Superior temporal gyrus (tissue), 1 donor: ENCODE measurements around the gene DHRS1.

ENCODE experiments used
- DNase-seq: peaks from one replicate; pipeline ENCODE4 v3.0.0-alpha.2; 2016; ENCODE audit errors: extremely low spot score

DHRS1 gene

DNA sequence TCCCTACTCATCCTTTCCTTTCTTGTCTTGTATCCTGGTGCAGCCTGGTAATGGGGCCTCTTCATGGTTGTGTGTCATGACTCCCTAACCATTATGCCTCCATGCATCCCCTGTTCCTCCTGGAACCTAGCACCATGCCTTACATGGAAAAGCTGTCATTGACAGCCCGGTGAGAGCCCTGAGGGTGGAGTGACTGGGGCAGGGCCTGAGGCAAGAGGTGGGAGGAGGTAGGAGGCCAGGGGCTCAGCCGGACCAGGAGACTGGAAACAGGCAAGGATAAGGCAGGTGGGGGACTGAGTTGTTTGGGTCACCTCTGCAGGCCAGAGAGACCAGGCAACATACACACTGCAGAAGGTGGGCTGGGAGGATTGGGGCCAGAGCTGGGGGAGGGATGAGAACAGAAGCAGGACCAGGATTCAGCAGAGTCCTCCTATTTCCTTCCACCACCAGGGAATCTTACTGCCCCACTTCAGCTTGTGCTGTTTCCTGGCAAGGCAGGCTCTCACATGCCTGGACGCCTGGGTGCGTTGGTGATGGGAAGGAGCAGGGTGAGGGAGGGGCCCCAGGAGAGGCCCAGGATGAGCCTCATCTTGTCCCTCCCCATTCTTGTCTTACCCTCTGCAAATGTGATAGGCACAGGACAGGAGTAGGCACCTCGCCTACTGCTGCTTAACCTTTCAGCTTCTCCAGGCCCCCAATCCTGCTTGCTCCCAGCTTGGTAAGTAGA lies 10.1 kb upstream of the DHRS1 start, which contains the start of gene LTB4R2:
LTB4R2 (plus strand) TSS at position 603 of the 727 bp plus-strand sequence. CDS start 525 bp downstream, outside the sequence.
- DNase-seq = no peak

DNA sequence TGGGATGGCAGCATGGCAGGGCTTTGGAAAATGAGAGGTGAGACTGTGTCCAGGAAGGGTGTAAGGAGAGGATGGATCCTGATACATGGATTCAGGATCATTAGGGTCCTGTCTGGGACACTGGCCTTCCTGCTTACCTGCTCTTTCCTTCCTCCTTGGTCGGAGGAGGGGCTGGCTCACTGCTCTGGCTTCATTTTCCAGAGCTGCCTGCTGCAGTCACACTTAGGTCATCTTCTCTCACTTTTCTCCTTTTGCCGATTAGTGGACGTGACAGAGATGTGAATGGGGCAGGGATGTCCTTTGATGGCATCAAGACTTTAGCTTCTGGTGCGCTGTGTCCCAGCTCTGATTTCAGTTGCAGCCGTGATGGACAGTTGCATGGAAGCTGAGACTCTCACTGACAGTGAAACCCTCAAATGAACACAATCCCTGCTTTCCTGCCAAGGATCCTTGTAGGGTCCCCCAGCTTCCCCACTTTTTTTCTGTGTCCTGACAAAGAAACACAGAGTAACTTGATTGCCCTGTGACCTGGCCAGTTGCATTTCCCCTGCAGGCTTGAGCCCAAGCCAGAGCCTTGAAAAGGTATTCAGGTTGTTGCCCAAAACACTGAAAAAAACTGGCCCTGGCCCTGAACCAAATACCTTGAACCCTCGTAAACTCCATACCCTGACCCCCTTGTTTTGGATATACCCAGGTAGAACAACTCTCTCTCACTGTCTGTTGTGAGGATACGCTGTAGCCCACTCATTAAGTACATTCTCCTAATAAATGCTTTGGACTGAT lies 9.0 kb upstream of the DHRS1 start:
- DNase-seq = no peak

DNA sequence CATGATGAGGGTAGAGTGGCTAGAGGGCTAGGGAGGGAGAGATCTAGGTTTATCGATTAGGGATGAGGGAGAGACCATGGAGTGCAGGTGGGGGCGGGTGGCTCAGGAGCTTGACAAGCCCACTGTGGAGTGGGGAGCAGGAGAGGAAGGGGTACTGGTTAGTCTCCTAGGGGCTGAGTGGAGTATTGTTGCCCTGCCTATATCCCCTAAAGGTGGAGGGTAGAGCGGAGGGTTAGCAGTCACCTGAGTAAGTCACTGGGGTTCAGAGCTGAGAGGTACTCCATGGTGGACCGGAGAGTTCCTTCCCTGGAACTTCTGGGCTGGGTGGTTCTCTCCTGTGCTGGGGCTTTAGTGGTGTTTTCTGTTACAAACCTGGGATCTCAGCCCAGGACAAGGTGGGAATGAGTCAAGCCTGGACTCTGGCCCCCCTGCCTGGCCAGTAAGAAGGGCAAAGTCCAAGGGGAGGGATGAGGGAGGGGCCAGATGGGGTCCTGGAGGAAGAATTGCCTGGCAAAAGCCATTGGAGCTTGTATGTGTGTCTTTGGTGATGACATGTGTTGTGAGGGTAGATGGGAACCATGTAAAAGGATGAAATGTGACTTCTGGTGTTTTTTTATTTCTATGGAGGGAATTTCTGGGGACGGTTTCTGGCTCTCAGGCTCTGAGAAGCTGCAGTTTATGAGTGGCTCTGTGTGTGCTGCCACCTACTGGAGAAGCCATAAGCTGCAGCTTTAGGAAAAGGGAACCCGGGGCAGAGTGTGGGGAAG lies 8.2 kb upstream of the DHRS1 start, which contains the start of gene CIDEB:
CIDEB (minus strand) TSS at position 403 of the 767 bp plus-strand sequence; CDS start at position 284, 119 bp downstream.
- peak; percentile 75 for DNase-seq

DNA sequence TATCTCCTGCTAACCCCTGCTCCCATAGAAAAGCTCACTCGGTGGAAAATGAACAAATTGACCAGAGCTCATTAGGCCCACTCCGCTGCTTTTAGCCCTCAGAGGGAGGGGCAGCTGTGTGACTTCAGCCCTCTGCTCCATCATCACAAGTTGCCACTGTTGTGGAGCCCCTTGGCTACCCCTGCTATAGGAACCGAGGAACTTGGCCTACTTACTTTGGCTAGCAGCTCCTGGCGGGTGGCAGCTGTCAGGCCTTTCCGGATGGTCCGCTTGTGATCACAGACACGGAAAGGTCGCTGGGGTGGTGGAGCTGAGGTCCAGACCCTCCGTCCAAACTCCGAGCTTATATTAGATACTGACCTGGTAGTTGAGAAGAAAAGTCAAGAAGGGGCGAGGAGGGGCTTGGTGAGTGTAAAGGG lies 7.6 kb upstream of the DHRS1 start:
- DNase-seq = no peak

DNA sequence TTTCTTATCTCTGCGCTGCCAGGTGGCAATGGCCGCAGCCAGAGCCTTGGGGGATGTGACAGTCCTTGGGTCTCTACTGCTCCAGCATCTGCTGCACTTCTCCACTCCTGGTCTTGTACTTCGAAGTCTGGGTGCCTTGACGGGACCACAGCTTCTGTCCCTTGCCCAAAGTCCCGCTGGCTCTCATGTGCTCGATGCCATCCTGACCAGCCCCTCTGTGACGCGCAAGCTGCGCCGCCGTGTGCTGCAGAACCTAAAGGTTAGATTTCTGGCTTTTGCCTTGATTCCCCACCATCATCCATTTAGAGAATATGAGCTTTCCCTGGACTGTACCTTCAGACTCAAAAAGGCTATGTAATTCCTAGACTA lies 4.4 kb upstream of the DHRS1 start:
- DNase-seq = no peak

DNA sequence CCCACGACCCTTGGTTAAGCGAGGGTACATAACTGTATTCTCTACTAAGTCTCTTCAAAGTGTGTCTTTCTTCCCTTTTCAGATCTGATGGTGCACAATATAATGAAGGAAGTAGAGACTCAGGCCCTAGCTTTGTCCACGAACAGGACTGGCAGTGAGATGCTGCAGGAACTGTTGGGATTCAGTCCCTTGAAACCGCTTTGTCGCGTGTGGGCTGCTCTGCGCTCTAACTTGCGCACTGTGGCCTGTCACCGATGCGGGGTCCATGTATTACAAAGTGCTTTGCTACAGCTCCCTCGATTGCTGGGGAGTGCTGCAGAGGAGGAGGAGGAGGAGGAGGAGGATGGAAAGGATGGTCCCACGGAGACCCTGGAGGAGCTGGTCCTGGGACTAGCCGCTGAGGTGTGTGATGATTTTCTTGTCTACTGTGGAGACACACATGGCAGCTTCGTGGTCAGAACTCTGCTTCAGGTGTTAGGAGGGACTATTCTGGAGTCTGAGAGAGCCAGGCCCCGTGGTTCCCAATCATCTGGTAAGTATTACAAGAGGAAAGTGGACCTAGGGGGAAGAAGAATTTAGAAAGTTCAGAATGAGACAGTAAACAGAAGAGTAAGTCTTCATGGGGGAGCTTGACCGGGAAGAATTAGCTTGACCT lies 873 bp upstream of the DHRS1 start:
- DNase-seq = no peak

DNA sequence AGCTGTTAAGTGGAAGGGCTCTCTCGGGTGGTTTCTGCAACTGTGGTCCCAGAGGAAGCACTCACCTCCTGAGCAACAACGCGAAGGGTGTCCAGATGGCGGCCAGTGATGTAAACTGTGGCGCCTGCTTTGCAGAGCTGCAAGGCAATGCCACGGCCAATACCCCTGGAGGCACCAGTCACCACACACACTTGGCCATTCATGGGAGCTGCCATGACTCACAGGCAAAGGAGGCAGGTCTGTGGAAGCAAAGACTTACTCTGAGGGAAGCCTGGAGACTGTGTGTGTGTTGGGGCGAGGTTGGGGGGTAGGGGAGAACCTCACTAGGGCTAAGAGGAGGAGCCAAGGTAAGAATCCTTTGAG lies 707 bp downstream of the DHRS1 start:
- DNase-seq = no peak

DNA sequence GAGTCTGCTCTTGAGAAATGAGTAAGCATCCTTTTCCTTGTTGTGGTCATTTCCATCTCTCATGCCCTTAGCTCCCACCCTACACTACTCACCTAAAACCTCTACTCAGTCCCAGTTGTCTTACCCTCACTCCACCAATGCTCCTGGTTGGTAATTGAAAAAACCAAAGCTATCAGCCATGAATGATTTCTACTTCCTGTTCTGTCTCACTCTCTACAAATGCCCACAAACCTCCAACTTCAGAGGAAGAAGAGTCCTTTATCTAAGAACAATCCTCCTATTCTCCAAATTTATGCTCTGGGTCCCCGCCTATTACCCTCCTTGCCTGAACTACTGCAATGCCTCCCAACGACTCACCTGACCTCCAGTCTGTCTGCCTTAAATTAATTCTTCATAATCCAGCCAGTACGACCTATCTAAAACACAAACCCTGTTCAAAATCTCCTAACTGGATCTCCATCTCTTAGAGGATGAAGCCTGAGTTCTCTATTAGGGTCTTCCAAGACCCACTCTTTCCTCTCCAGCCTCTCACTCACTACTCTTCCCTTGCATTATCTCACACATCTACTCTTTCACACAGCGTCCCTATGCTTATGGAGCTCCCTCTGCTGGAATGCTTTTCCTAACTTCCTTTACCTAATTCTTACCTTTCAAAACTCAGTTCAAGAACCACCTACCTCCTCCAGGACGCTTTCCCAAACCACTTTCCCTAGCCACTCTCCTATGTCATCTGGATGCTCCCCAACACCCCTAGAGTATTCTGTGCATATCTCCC lies 2.2 kb downstream of the DHRS1 start:
- DNase-seq = no peak

DNA sequence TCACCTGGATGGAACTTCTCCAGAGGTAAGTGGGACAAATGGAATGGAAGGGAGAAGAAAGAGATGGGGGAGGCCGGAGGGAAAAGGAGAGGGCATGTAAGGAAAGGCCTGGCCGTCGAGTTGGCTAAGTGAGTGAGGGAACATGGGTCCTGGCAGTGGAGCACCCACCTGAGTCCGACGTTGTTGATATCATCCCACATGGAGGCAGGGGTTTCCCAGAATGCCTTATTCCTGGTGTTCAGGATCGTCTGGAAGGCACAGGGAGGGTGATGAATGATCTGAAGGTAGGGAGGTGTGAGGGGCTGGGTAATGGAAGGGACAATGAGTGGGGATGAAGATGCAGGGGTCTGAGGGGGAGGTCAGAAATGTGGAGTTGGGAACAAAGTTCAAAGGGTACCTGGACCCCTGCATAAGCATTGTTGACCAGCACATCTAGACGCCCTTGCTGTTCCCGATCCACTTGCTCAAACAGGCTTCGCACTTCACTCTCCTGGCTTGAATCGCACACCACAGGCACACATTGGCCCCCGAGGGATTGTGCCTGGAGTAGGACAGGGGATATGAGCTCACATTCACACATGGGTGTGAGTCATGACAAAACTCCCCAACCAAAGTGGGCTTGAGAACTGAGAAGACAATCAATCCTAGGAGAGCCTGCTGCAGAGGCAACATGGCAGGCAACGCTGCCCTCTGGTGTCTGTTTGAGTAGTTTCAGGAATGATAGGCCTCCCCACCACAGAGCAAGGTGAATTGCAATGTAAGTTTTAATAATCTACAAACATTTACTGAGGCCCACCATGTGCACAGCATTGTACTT lies 3.0 kb downstream of the DHRS1 start:
- DNase-seq = peak; percentile 82

DNA sequence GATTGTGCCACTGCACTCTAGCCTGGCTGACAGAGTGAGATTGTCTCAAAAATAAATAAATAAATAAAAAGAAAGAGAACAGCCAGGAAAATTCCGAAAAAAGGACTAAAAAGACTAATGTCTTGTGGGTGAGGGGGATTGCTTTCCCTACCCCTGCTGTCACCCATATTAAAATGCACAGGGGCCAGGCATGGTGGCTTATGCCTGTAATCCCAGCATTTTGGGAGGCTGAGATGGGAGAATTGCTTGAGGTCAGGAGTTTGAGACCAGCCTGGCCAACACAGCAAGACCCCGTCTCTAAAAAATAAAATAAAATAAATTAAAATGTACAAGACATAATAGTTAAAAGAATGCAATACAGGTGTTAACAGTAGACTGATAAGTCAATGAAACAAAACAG lies 6.1 kb downstream of the DHRS1 start:
- no peak for DNase-seq

DNA sequence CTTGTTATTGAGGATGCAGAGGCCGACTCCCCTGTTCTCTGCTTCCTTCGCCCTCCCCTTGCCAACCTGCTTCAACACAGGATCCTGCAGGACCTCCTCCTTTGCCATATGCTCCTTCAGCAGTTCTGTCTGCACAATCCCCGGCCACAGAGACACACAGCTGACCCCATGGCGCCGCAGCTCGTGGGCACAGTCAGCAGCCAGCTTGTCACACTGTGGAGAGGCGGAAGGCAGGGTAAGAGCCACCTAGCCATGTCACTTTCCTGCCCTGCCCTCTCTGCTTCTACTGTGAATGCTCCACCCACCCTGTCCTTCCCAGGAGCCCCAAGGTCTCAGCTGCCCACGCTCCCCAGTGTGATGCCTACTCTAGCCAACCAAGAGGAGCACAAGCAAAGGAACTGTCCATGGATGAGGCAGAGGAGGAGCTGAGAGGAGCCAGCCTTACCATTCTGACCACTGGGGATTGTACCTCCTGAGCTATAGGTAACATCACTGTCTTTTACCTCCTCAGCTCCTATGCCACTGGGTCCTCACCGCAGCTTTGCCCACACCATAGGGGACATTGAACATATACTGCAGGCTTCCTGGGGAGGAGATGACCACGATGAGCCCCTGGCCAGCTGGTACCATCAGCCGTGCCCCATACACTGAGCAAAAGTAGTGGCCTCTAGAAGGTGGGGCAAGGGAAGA lies 7.3 kb downstream of the DHRS1 start:
- no peak for DNase-seq

DNA sequence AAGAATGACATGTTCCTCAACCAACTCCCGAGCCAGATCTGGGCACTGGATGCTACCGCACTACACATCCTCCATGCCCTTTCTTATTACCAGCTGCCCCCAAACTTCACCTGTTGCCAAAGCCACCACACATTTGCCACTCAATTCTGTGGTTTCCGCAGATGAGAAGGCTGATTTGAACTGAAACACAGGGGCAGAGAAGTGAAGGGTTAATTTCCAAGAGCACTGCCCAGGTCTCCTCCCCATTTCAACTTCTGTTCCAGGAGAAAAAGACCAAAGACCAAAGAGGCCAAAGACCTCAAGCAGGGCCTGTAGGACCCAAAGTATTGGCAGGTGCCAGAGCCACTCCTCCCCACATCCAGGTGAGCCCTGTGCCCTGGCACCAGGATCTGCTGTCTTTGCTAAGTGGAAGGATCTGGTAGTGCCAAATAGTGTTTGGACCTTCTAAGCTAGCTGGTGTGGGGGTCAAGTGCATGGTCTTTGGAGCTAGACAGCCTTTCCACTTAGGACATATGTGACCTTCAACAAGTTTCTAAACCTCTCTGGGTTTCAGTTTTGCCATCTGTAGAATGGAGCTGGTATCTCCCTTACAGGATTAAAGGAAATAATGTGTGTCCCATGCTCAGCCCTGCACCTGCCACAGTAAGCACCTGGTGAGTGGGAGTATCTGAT lies 8.0 kb downstream of the DHRS1 start:
- no peak for DNase-seq

DNA sequence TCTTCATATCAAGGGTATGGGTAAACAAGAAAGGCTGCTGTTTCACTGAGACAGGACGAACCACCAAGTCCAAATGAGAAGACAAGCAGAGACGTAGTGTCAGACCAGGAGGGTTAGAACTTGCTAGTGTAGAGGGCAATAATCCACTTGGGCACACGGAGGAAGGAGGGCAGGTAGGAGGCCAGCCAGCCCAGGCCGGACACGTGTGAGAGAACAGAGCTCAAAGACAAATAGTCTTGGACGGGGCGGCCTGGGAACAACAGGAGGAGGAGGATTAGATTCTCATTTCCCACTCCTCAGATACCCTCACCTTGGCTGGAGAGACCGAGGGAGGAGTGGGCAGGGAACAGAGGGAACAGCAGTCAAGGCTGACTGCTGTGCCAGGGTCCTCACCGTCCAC lies 8.8 kb downstream of the DHRS1 start:
- DNase-seq = no peak

DNA sequence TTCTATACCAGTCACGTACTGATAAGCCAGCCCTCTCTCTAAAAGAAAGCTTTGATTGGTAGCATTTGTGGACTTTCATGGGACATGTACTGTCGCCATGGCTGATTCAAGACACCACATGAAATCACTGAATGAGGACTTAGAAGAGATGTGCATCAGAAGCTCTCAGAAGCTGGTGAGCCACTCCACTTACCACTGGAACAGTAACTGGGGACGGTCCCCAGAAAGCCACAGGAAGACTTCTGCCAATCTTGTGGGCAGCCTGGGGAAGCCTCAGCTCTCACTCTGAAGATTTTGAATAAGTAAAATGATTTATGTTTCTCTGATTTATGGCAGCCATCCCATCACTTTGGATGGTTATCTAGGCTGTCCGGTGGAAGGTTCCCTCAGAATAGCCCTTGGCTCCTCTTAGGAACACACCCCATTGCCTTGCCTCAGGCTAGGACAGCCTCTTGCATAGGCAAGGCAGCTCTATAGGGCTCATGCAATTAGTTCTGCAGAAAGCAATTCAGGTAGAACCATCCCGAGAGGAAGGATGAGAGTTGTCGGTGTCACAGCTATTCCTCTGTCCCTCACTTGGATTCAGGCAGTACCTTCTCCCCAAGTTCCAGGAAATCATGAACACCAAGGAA lies 9.8 kb downstream of the DHRS1 start:
- no peak for DNase-seq

DNA sequence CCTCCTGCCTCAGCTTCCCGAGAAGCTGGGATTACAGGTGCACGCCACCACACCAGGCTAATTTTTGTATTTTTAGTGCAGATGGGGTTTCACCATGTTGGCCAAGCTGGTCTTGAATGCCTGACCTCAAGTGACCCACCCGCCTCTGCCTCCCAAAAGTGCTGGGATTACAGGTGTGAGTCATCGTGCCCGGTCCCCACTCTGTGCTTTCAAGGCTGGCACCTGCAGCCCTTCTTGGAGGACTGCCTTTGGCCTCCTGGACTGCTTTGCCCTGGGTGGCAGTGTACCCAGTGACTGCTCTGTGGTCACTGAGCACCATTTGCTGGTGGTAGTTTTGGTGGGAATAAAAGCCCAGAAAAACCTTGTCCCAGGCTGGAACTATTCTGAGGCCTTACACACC lies 12.6 kb downstream of the DHRS1 start:
- no peak for DNase-seq

DNA sequence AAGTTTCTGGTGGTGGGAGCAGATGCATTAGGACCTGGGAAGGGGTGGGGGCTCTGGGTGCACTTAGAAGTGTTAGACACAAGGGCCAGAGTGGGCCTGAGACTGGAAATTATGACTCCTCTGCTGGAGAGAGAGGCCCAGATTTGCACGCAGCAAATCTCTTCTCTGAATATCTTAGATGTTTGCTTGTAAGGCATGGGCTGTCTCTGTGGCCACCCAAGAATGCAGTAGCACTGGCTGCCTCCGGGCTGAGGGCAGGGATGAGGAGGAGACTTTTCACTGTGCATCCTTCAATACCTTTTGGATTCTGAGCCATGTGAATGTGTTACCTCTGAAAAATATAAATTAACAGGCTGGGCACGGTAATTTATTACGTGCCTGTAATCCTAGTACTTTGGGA lies 14.2 kb downstream of the DHRS1 start:
- no peak for DNase-seq

DNA sequence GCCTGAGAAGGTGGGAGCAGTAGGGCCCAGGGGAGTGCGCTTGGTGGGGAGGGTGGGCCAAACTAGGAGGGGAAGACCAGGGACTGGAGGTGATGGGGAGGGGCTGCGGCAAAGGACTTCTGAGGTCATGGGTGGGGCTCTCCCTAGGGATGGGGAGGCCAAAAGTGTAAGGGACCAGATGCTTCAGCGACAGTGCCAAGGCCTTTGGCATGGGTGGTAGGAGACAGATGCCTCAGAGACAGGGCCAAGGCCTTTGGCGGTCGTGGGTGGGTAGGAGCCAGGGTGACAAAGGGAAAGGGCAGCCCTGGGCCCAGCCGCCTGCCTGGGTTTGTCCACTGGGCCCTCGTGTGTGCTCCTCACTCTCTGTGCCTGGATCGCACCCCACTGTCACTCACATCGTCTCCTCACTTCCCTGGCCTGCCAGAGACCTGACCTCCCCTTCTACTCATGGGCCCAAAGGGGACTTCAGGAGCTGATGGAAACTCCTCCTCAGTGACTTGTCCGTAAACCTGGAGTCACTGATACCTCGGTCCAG lies 15.0 kb downstream of the DHRS1 start:
- DNase-seq = no peak

DNA sequence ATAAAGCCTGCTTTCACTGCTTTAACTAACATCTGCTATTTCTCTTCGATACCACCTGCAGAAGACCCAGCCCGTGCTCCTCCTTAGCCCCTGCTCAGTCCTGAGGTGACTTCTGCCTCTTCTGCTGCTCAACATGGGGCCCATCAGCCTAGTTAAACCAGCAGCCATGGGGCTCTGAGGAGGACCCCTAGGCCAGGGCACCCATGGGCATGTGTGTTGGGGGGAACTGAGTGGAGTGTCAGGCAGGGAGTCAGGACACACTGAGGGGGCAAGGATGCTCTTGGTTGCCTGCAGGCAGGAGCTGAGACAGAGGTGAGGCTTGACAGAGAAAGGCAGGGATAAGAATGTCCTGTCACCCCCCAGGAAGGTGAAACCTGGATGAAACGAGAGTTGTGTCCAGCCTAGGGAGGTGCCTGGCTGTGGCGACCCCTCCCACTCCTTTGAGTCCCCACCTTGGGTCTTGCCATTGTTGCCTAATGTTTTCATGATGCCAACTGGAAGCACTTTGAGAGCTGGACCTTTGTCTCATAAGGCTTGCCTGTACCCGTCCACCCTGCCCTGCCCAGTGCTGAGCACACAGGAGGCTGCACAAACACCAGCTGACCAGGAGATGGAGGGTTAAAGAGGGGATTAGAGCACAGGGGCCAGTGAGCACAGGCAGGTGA lies 15.7 kb downstream of the DHRS1 start:
- no peak for DNase-seq
